ENCODE results near the gene FBXW7.

Gene FBXW7

DNA sequence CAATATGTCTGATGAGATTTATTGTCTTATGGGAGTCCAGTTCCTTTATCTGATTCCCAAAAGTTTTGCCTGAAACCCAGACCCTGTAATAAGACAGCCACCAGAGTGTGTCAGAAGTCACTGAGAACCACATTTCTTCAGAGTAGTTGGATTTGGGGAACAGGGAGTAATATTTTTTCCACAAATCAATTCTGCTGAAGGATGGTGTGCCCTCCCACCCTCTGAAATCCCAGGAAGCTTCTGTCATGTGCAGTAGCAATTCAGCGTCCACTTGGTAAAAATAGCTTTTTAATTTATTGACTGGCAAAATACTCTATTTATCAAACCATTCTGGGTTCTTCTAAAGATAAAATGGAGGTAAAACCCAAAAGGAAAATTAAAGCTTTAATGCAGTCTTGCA lies 229.4 kb downstream of the FBXW7 start:
- no peak overlapping the region for H2AFZ ChIP-seq (ENCODE audit: low read length)
- no peaks in the 10 kb centered on the region for H3K27me3 ChIP-seq (ENCODE audit: insufficient read depth, low read length, poor library complexity, severe bottlenecking)
- no peaks in the 10 kb centered on the region for H3K79me2 ChIP-seq (ENCODE audit: insufficient read depth, low read length)
- peaks cover 8% of the 10 kb centered on the region for H3K4me1 ChIP-seq (ENCODE audit: insufficient read depth, low read length, poor library complexity, severe bottlenecking)
- TF ChIP-seq EZH2phosphoT487 (IDR thresholded peaks at IDR 0.05; ENCODE audit: borderline replicate concordance) (no peak), CTCF (conservative IDR thresholded peaks at IDR 0.05; ENCODE audit: low read length) (no peak)
- H3K9me2 ChIP-seq (replicated peaks; ENCODE audit: low read depth, low read length) = no peaks in the 10 kb centered on the region
- H3K4me2 ChIP-seq (ENCODE audit: low read depth, low read length, poor library complexity, severe bottlenecking) = no peak overlapping the region
- no peak overlapping the region for H3K4me3 ChIP-seq (ENCODE audit: low read length, poor library complexity, severe bottlenecking)
- H3K9me3 ChIP-seq (ENCODE audit: insufficient read depth, low read depth, low read length) = no peaks in the 10 kb centered on the region
- no peaks in the 10 kb centered on the region for H4K20me1 ChIP-seq (ENCODE audit: insufficient read depth, low read length, poor library complexity, severe bottlenecking)
- no peak overlapping the region for H3K9ac ChIP-seq (ENCODE audit: low read depth, low read length, poor library complexity, severe bottlenecking)
- H3F3A ChIP-seq (ENCODE audit: low read depth) = no peaks in the 10 kb centered on the region
- no peaks in the 10 kb centered on the region for H3K36me3 ChIP-seq (ENCODE audit: insufficient read depth, low read length)

DNA sequence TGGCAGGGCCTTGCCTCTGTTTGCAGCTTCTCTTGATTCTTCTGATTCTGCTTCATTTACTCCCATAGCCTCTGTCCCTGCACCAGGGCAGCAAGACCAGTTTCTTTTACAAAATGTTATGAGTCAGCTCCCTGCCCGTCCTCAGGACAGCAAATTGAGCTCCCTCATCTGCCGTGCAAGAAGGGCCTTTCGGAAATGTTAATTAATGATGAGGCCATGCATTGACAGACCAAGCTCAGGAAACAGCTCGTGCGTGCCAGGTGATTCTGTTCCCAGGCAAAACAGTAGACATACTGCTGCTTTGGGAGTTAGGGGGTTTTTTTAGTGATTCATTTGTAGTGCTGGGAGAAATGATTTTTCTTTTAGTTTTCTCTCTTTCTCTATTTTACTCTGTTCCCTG lies 231.7 kb downstream of the FBXW7 start:
- Histone ChIP-seq H3K4me2 (ENCODE audit: low read depth, low read length, poor library complexity, severe bottlenecking) (no peak overlapping the region), H3K4me3 (ENCODE audit: low read length, poor library complexity, severe bottlenecking) (no peak overlapping the region), H3K36me3 (ENCODE audit: insufficient read depth, low read length) (no peaks in the 10 kb centered on the region), H3K79me2 (ENCODE audit: insufficient read depth, low read length) (no peaks in the 10 kb centered on the region), H3F3A (ENCODE audit: low read depth) (no peaks in the 10 kb centered on the region), H4K20me1 (ENCODE audit: insufficient read depth, low read length, poor library complexity, severe bottlenecking) (no peaks in the 10 kb centered on the region), H3K9ac (ENCODE audit: low read depth, low read length, poor library complexity, severe bottlenecking) (no peak overlapping the region), H3K4me1 (ENCODE audit: insufficient read depth, low read length, poor library complexity, severe bottlenecking) (no peaks in the 10 kb centered on the region), H3K9me3 (ENCODE audit: insufficient read depth, low read depth, low read length) (no peaks in the 10 kb centered on the region), H3K27me3 (ENCODE audit: insufficient read depth, low read length, poor library complexity, severe bottlenecking) (no peaks in the 10 kb centered on the region), H2AFZ (ENCODE audit: low read length) (no peak overlapping the region), H3K9me2 (replicated peaks; ENCODE audit: low read depth, low read length) (no peaks in the 10 kb centered on the region)
- no peak for TF ChIP-seq EZH2phosphoT487 (IDR thresholded peaks at IDR 0.05; ENCODE audit: borderline replicate concordance)
- TF ChIP-seq CTCF (conservative IDR thresholded peaks at IDR 0.05; ENCODE audit: low read length) = no peak

- no peaks in the 10 kb centered on the region for H3K36me3 ChIP-seq (ENCODE audit: insufficient read depth, low read length)
- no peak overlapping the region for H2AFZ ChIP-seq (ENCODE audit: low read length)
- no peak overlapping the region for H3K4me3 ChIP-seq (ENCODE audit: low read length, poor library complexity, severe bottlenecking)
- H3K9me2 ChIP-seq (replicated peaks; ENCODE audit: low read depth, low read length) = no peaks in the 10 kb centered on the region
- no peaks in the 10 kb centered on the region for H4K20me1 ChIP-seq (ENCODE audit: insufficient read depth, low read length, poor library complexity, severe bottlenecking)
- no peaks in the 10 kb centered on the region for H3F3A ChIP-seq (ENCODE audit: low read depth)
- no peak overlapping the region for H3K9ac ChIP-seq (ENCODE audit: low read depth, low read length, poor library complexity, severe bottlenecking)
- H3K4me2 ChIP-seq (ENCODE audit: low read depth, low read length, poor library complexity, severe bottlenecking) = no peak overlapping the region
- H3K9me3 ChIP-seq (ENCODE audit: insufficient read depth, low read depth, low read length) = no peaks in the 10 kb centered on the region
- H3K79me2 ChIP-seq (ENCODE audit: insufficient read depth, low read length) = no peaks in the 10 kb centered on the region
- no peaks in the 10 kb centered on the region for H3K27me3 ChIP-seq (ENCODE audit: insufficient read depth, low read length, poor library complexity, severe bottlenecking)
- H3K4me1 ChIP-seq (ENCODE audit: insufficient read depth, low read length, poor library complexity, severe bottlenecking) = no peaks in the 10 kb centered on the region
- TF ChIP-seq CTCF (conservative IDR thresholded peaks at IDR 0.05; ENCODE audit: low read length) = no peak
- no peak for TF ChIP-seq EZH2phosphoT487 (IDR thresholded peaks at IDR 0.05; ENCODE audit: borderline replicate concordance)
Measured at GRCh38 chr4:152301381-152301780, 234.5 kb downstream of the FBXW7 start.

Measured in Loucy (cell line).